B cell (primary cell): ENCODE measurements around the gene CLEC18B. TPM values are rescaled to one million over a fixed set of nuclear protein-coding genes. Genes with fewer than 3 reads are reported as not detected.

Experiments used
- ATAC-seq: fragments of 200-7000 bp; cut with Tn5 transposase; one replicate; pipeline ENCODE4 v1.10.0; 2021; ENCODE audit warnings: low read depth, mild to moderate bottlenecking, moderate number of reproducible peaks, moderate library complexity
- CTCF ChIA-PET: fragments of 350-600 bp; sonication (Branson Sonifier 250); formaldehyde crosslinking; loops from one replicate; lab custom pipeline; 2021; ENCODE audit warnings: antibody characterized with exemption, inconsistent platforms; lab: Charles Lee
- POLR2A ChIA-PET: fragments of 350-600 bp; sonication (Branson Sonifier 250); formaldehyde crosslinking; loops from one replicate; lab custom pipeline; 2021; ENCODE audit warnings: antibody characterized with exemption; lab: Charles Lee
- DNase-seq: peaks from one replicate; pipeline ENCODE4 v3.0.0; 2013
- H2AFZ ChIP-seq: 2 replicates; pipeline ENCODE4 v1.6.1; 2012; ENCODE audit warnings: mild to moderate bottlenecking, low read depth, low read length; ENCODE audit not compliant: insufficient read depth, poor library complexity, severe bottlenecking
- H3K27ac ChIP-seq, 2 donors: 1 replicate in 1 of 2; 2 replicates in 1 of 2; pipeline ENCODE4 v1.5.1; 2012 to 2013; ENCODE audit warnings: low read length in 2 of 2, mild to moderate bottlenecking in 2 of 2, moderate library complexity in 1 of 2
- H3K27me3 ChIP-seq, 4 experiments: fragments of 200-600 bp in 1 of 4; sonication (generic) in 1 of 4; replicated peaks in 1 of 4; 1 replicate in 2 of 4; 2 replicates in 2 of 4; pipeline versions ENCODE4 v1.6.1 to v1.7.0; 2013 to 2016; ENCODE audit warnings: low read length in 3 of 4, mild to moderate bottlenecking in 2 of 4, mixed read lengths in 1 of 4, moderate library complexity in 1 of 4; ENCODE audit not compliant: insufficient read depth in 4 of 4, control insufficient read depth in 3 of 4; ENCODE audit errors: control extremely low read depth in 1 of 4
- H3K36me3 ChIP-seq, 2 experiments: replicated peaks in 1 of 2; 1 replicate in 1 of 2; 2 replicates in 1 of 2; pipeline versions ENCODE4 v1.6.1 to v1.7.1; 2013; ENCODE audit warnings: low read length in 1 of 2; ENCODE audit not compliant: insufficient read depth in 2 of 2, control insufficient read depth in 1 of 2; ENCODE audit errors: control extremely low read depth in 1 of 2, extremely low read depth in 1 of 2
- H3K4me1 ChIP-seq, 2 donors: fragments of 200-600 bp in 1 of 2; sonication (generic) in 1 of 2; 1 replicate in 1 of 2; 2 replicates in 1 of 2; pipeline versions ENCODE4 v1.5.1 to v1.6.1; 2013 to 2017; ENCODE audit warnings: low read length in 2 of 2; ENCODE audit not compliant: control insufficient read depth in 2 of 2, insufficient read depth in 2 of 2
- H3K4me2 ChIP-seq: replicated peaks from 2 replicates; pipeline ENCODE3; 2012; ENCODE audit warnings: mild to moderate bottlenecking, low read depth, low read length; ENCODE audit not compliant: poor library complexity, severe bottlenecking
- H3K4me3 ChIP-seq, 5 experiments: fragments of 200-600 bp in 1 of 5; sonication (generic) in 1 of 5; 1 replicate in 3 of 5; 2 replicates in 2 of 5; pipeline versions ENCODE4 v1.5.1 to v1.7.0; 2011 to 2016; ENCODE audit warnings: low read length in 4 of 5, mild to moderate bottlenecking in 4 of 5, low read depth in 2 of 5, control low read depth in 1 of 5, moderate library complexity in 1 of 5; ENCODE audit not compliant: insufficient read depth in 1 of 5; ENCODE audit errors: control extremely low read depth in 1 of 5, extremely low read depth in 1 of 5
- H3K79me2 ChIP-seq: fragments of 200-600 bp; sonication (generic); one replicate; pipeline ENCODE4 v1.6.0; 2016; ENCODE audit warnings: low read length; ENCODE audit not compliant: control insufficient read depth, insufficient read depth
- H3K9ac ChIP-seq: fragments of 200-600 bp; sonication (generic); 2 replicates; pipeline ENCODE4 v1.6.1; 2017; ENCODE audit warnings: mild to moderate bottlenecking, low read length, moderate library complexity
- H3K9me3 ChIP-seq, 3 donors: one replicate each; pipeline versions ENCODE4 v1.6.1 to v1.7.1; 2013; ENCODE audit warnings: low read length in 2 of 3; ENCODE audit not compliant: control insufficient read depth in 2 of 3, insufficient read depth in 1 of 3; ENCODE audit errors: control extremely low read depth in 1 of 3
- H4K20me1 ChIP-seq: 2 replicates; pipeline ENCODE4 v1.6.0; 2012; ENCODE audit warnings: mild to moderate bottlenecking, low read length; ENCODE audit not compliant: insufficient read depth, control insufficient read depth, poor library complexity, severe bottlenecking
- H3K27ac Mint-ChIP-seq: one replicate; pipeline ENCODE4 v1.8.0; 2021; ENCODE audit warnings: mixed read lengths
- H3K27me3 Mint-ChIP-seq: one replicate; pipeline ENCODE4 v1.8.0; 2021; ENCODE audit warnings: mixed read lengths
- H3K4me1 Mint-ChIP-seq: one replicate; pipeline ENCODE4 v1.8.0; 2021; ENCODE audit warnings: mixed read lengths
- H3K4me3 Mint-ChIP-seq: one replicate; pipeline ENCODE4 v1.8.0; 2021; ENCODE audit warnings: mixed read lengths
- H3K9me3 Mint-ChIP-seq: one replicate; pipeline ENCODE4 v1.8.0; 2022; ENCODE audit warnings: mixed read lengths; ENCODE audit not compliant: insufficient read depth
- CTCF ChIP-seq: fragments of 200-600 bp; IDR thresholded peaks from one replicate; pipeline ENCODE4 v1.8.0; 2022; ENCODE audit warnings: antibody characterized with exemption, mild to moderate bottlenecking
- EZH2 ChIP-seq: IDR thresholded peaks from 2 replicates; pipeline ENCODE4 v1.6.1; 2012; ENCODE audit warnings: borderline replicate concordance, low read depth, mild to moderate bottlenecking, moderate library complexity, low read length; ENCODE audit not compliant: insufficient read depth, poor library complexity, severe bottlenecking
- WGBS: methylation state at CpG from one replicate; pipeline ENCODE4 v1.1.5; 2013; ENCODE audit warnings: missing lambda C conversion rate; ENCODE audit not compliant: insufficient coverage; 5-methylcytosine and 5-hydroxymethylcytosine counted together
- intact Hi-C: fragments of 100-400 bp; cut with micrococcal nuclease; formaldehyde crosslinking; loops from one replicate; pipeline ENCODE4 v1.10.0; 2022
- polyA plus RNA-seq: library from polyadenylated mRNA; depleted of rRNA; stranded (reverse); fragments of >200 nt; gene quantifications from 2 replicates; pipeline ENCODE4 v1.2.3, GENCODE V29; 2012
- total RNA-seq, 2 donors: library from RNA; stranded (reverse); fragments of 120-200 nt in 1 of 2; gene quantifications; 1 replicate in 1 of 2; 2 replicates in 1 of 2; pipeline versions ENCODE4 v1.2.3 to v1.2.4, GENCODE V29; 2013 to 2022

Gene CLEC18B
- total and polyA plus RNA-seq, 2 donors (not counting 1 experiment from before 2014, with no cell fraction given) = 1.0 to 1.6 TPM

GRCh38 chr16:74465851-74466685 lies 44.8 kb upstream of the CLEC18B start:
- intact Hi-C loops = no loop called here
- TF ChIP-seq CTCF = no peak
- TF ChIP-seq EZH2 = no peak
- no peak overlapping the region for H3K4me3 Mint-ChIP-seq
- Histone ChIP-seq H3K9me3 (no peaks in the 10 kb centered on the region), H3K79me2 (no peaks in the 10 kb centered on the region), H2AFZ (no peak overlapping the region), H3K4me1 (peaks cover 8 to 12% of the 10 kb centered on the region in 2 donors), H3K36me3 (peaks cover 8 to 76% of the 10 kb centered on the region in 2 experiments), H4K20me1 (no peaks in the 10 kb centered on the region), H3K4me3 (no peak overlapping the region), H3K27ac (no peak overlapping the region), H3K4me2 (no peak overlapping the region), H3K27me3 (no peaks in the 10 kb centered on the region), H3K9ac (no peak overlapping the region)
- H3K4me1 Mint-ChIP-seq = peaks cover 12% of the 10 kb centered on the region
- H3K27me3 Mint-ChIP-seq = no peaks in the 10 kb centered on the region
- ATAC-seq = no peak
- H3K9me3 Mint-ChIP-seq = no peaks in the 10 kb centered on the region
- ChIA-PET POLR2A (no interaction called here), CTCF (no interaction called here)
- 95% methylated on average over 3 of the region's 6 CpGs for WGBS
- H3K27ac Mint-ChIP-seq = no peak overlapping the region
- no peak for DNase-seq

- H3K4me3 Mint-ChIP-seq = no peak overlapping the region
- H3K9me3 ChIP-seq = no peaks in the 10 kb centered on the region
- 82% methylated on average over 5 of the region's 7 CpGs for WGBS
- no peak overlapping the region for H3K27ac Mint-ChIP-seq
- ChIA-PET CTCF (no interaction called here), POLR2A (no interaction called here)
- no peaks in the 10 kb centered on the region for H3K9me3 Mint-ChIP-seq
- no peak overlapping the region for H2AFZ ChIP-seq
- H3K9ac ChIP-seq = no peak overlapping the region
- H3K27me3 Mint-ChIP-seq = no peaks in the 10 kb centered on the region
- no peaks in the 10 kb centered on the region for H3K27me3 ChIP-seq
- H3K4me2 ChIP-seq = no peak overlapping the region
- peaks cover 8 to 12% of the 10 kb centered on the region in 2 donors for H3K4me1 ChIP-seq
- TF ChIP-seq EZH2 = no peak
- TF ChIP-seq CTCF = no peak
- H3K79me2 ChIP-seq = no peaks in the 10 kb centered on the region
- H3K27ac ChIP-seq = no peak overlapping the region
- no peak for DNase-seq
- H4K20me1 ChIP-seq = no peaks in the 10 kb centered on the region
- H3K36me3 ChIP-seq = peaks cover 6 to 77% of the 10 kb centered on the region in 2 experiments
- H3K4me1 Mint-ChIP-seq = peaks cover 12% of the 10 kb centered on the region
- no peak for ATAC-seq
- H3K4me3 ChIP-seq = no peak overlapping the region
- intact Hi-C loops = no loop called here
Measured at GRCh38 chr16:74465281-74465680, 44.0 kb upstream of the CLEC18B start.
